HEK293 (cell line): ENCODE measurements around the gene IP6K2.

Experiments used
- CTCF ChIA-PET: fragments of 350-600 bp; formaldehyde crosslinking; extraction: SDS; loops from one replicate; lab custom pipeline; 2021; ENCODE audit warnings: antibody characterized with exemption; lab: Yijun Ruan, JAX
- POLR2A ChIA-PET: fragments of 300-600 bp; formaldehyde crosslinking; extraction: SDS; loops from one replicate; lab custom pipeline; 2020; ENCODE audit warnings: antibody characterized with exemption, inconsistent platforms; lab: Yijun Ruan, JAX
- H3K27ac ChIP-seq: fragments of 200-500 bp; sonication (Bioruptor generic); 2 replicates; pipeline ENCODE4 v1.5.1; 2014; ENCODE audit warnings: low read depth, low read length, control low read depth, inconsistent platforms; ENCODE audit errors: extremely low read depth
- H3K36me3 ChIP-seq, 2 experiments: fragments of 200-500 bp in 1 of 2; sonication (Bioruptor generic) in 1 of 2; 1 replicate in 1 of 2; 2 replicates in 1 of 2; pipeline ENCODE4 v1.5.1; 2014 to 2017; ENCODE audit warnings: inconsistent platforms in 2 of 2, low read length in 2 of 2; ENCODE audit not compliant: control insufficient read depth in 2 of 2, insufficient read depth in 1 of 2
- H3K4me1 ChIP-seq: fragments of 200-500 bp; sonication (Bioruptor generic); 2 replicates; pipeline ENCODE4 v1.5.1; 2014; ENCODE audit warnings: mild to moderate bottlenecking, low read length, inconsistent platforms; ENCODE audit not compliant: control insufficient read depth, insufficient read depth
- H3K4me3 ChIP-seq: 2 replicates; pipeline ENCODE4 v1.5.1; 2011; ENCODE audit warnings: low read depth, mild to moderate bottlenecking, control low read depth, low read length, moderate library complexity
- H3K9me3 ChIP-seq: fragments of 200-500 bp; sonication (Bioruptor generic); 2 replicates; pipeline ENCODE4 v1.5.1; 2014; ENCODE audit warnings: low read depth, low read length, inconsistent platforms; ENCODE audit not compliant: control insufficient read depth, insufficient read depth
- HOXC10 ChIP-seq: sonication (generic); formaldehyde crosslinking; IDR thresholded peaks from 2 replicates; pipeline ENCODE4 v1.8.1; 2023; ENCODE audit warnings: mild to moderate bottlenecking, missing genetic modification reagents
- KLF7 ChIP-seq: fragments of 450-650 bp; formaldehyde crosslinking; IDR thresholded peaks from 2 replicates; pipeline ENCODE4 v1.5.1; 2016; ENCODE audit warnings: missing biosample characterization, missing genetic modification characterization, borderline replicate concordance
- KLF8 ChIP-seq: fragments of 450-650 bp; formaldehyde crosslinking; IDR thresholded peaks from 2 replicates; pipeline ENCODE4 v1.5.1; 2016; ENCODE audit warnings: missing biosample characterization, missing genetic modification characterization
- PBX3 ChIP-seq: sonication (generic); formaldehyde crosslinking; IDR thresholded peaks from 2 replicates; pipeline ENCODE4 v1.8.1; 2022; ENCODE audit warnings: mild to moderate bottlenecking, moderate library complexity, missing genetic modification reagents
- SP2 ChIP-seq: fragments of 450-650 bp; formaldehyde crosslinking; IDR thresholded peaks from 2 replicates; pipeline ENCODE4 v1.5.1; 2016; ENCODE audit warnings: missing biosample characterization, missing genetic modification characterization
- ZBTB17 ChIP-seq: fragments of 450-650 bp; formaldehyde crosslinking; IDR thresholded peaks from 2 replicates; pipeline ENCODE4 v1.5.1; 2016; ENCODE audit warnings: missing biosample characterization, missing genetic modification characterization
- ZBTB26 ChIP-seq: fragments of 450-650 bp; formaldehyde crosslinking; optimal IDR thresholded peaks from 2 replicates; pipeline ENCODE3; 2016; ENCODE audit warnings: missing biosample characterization, mild to moderate bottlenecking, missing genetic modification characterization
- ZBTB49 ChIP-seq: fragments of 450-650 bp; formaldehyde crosslinking; IDR thresholded peaks from 2 replicates; pipeline ENCODE4 v1.5.1; 2016; ENCODE audit warnings: missing biosample characterization, missing genetic modification characterization, low read depth
- ZEB2 ChIP-seq: fragments of 450-650 bp; formaldehyde crosslinking; IDR thresholded peaks from 2 replicates; pipeline ENCODE4 v1.5.1; 2016; ENCODE audit warnings: missing biosample characterization, missing genetic modification characterization
- ZNF335 ChIP-seq: fragments of 450-650 bp; formaldehyde crosslinking; conservative IDR thresholded peaks from 2 replicates; pipeline ENCODE4 v1.5.1; 2016; ENCODE audit warnings: missing biosample characterization, missing genetic modification characterization
- ZNF510 ChIP-seq: fragments of 450-650 bp; formaldehyde crosslinking; IDR thresholded peaks from 2 replicates; pipeline ENCODE4 v1.5.1; 2018; ENCODE audit warnings: mild to moderate bottlenecking, missing genetic modification characterization, missing biosample characterization; ENCODE audit not compliant: insufficient replicate concordance
- ZNF521 ChIP-seq: fragments of 450-650 bp; formaldehyde crosslinking; IDR thresholded peaks from 2 replicates; pipeline ENCODE4 v1.5.1; 2017; ENCODE audit warnings: missing biosample characterization, mild to moderate bottlenecking, missing genetic modification characterization
- ZNF558 ChIP-seq: fragments of 450-650 bp; formaldehyde crosslinking; IDR thresholded peaks from 2 replicates; pipeline ENCODE4 v1.5.1; 2016; ENCODE audit warnings: missing biosample characterization, missing genetic modification characterization
- ZNF600 ChIP-seq: fragments of 450-650 bp; formaldehyde crosslinking; IDR thresholded peaks from 2 replicates; pipeline ENCODE4 v1.5.1; 2016; ENCODE audit warnings: missing biosample characterization, missing genetic modification characterization
- ZNF624 ChIP-seq: fragments of 450-650 bp; formaldehyde crosslinking; IDR thresholded peaks from 2 replicates; pipeline ENCODE4 v1.5.1; 2017; ENCODE audit warnings: missing biosample characterization, missing genetic modification characterization
- ZNF792 ChIP-seq: fragments of 450-650 bp; formaldehyde crosslinking; IDR thresholded peaks from 2 replicates; pipeline ENCODE4 v1.5.1; 2016; ENCODE audit warnings: missing biosample characterization, missing genetic modification characterization

The IP6K2 gene

GRCh38 chr3:48661501-48662144 lies 55.4 kb downstream of the IP6K2 start (continued):
- TF ChIP-seq ZNF624 (no peak), SP2 (no peak), ZNF335 (tag by site-specific recombination) (peak; percentile 45; the same call in 1 of the 2 replicates), ZNF600 (tag by site-specific recombination) (peak; percentile 50), PBX3 (CRISPR knock-in tag) (peak; percentile 99), ZBTB26 (tag by site-specific recombination) (peak; percentile 20), KLF8 (tag by site-specific recombination) (peak; percentile 30; the same call in 1 of the 2 replicates), ZBTB49 (tag by site-specific recombination) (no peak), ZBTB17 (0 out of 2 replicates have a peak, but pooled peaks have one; percentile 20), KLF7 (tag by site-specific recombination) (no peak)

- Histone ChIP-seq H3K4me3 (0 out of 2 replicates have a peak overlapping the region, but pooled peaks have one; percentile 36), H3K36me3 (no peaks in the 10 kb centered on the region), H3K27ac (no peak overlapping the region), H3K9me3 (no peaks in the 10 kb centered on the region), H3K4me1 (no peaks in the 10 kb centered on the region)
- ChIA-PET POLR2A (no interaction called here), CTCF (no interaction called here)
- TF ChIP-seq ZNF792 (tag by site-specific recombination) = no peak
These were observed 56.1 kb downstream of the IP6K2 start for GRCh38 chr3:48660800-48661400.

GRCh38 chr3:48656841-48657281 lies 60.2 kb downstream of the IP6K2 start:
- TF ChIP-seq ZBTB26 (tag by site-specific recombination) = no peak
- no peak for TF ChIP-seq ZNF521 (tag by site-specific recombination)
- no peak for TF ChIP-seq ZEB2 (tag by site-specific recombination)
- TF ChIP-seq ZNF510 = no peak
- no peak for TF ChIP-seq ZNF558 (tag by site-specific recombination)
- no peak for TF ChIP-seq HOXC10
- ChIA-PET POLR2A (no interaction called here), CTCF (interaction anchor here (0.6 to 1.7 kb wide), 6 partner anchors 22 to 221 kb away, joined by 3 to 4 read pairs (median 3); partner anchors contain the start of genes NCKIPSD and SLC26A6)
- Histone ChIP-seq H3K9me3 (no peaks in the 10 kb centered on the region), H3K4me1 (no peaks in the 10 kb centered on the region), H3K36me3 (no peaks in the 10 kb centered on the region), H3K4me3 (no peak overlapping the region), H3K27ac (no peak overlapping the region; the same call in 1 of the 2 replicates)
